NCI-H446 treated with DMSO at 0.1 percent for 48 hours (cell line): ENCODE measurements around the gene C15orf40.
"Not testable (repeated sequence)": the region's sequence is repeated elsewhere in the genome, so short reads cannot be mapped to it uniquely, and the experiment has no call there.

Source experiments
- DNase-seq: peaks from one replicate; lab custom pipeline; 2025; lab: John Stamatoyannopoulos, UW

The C15orf40 gene

DNA sequence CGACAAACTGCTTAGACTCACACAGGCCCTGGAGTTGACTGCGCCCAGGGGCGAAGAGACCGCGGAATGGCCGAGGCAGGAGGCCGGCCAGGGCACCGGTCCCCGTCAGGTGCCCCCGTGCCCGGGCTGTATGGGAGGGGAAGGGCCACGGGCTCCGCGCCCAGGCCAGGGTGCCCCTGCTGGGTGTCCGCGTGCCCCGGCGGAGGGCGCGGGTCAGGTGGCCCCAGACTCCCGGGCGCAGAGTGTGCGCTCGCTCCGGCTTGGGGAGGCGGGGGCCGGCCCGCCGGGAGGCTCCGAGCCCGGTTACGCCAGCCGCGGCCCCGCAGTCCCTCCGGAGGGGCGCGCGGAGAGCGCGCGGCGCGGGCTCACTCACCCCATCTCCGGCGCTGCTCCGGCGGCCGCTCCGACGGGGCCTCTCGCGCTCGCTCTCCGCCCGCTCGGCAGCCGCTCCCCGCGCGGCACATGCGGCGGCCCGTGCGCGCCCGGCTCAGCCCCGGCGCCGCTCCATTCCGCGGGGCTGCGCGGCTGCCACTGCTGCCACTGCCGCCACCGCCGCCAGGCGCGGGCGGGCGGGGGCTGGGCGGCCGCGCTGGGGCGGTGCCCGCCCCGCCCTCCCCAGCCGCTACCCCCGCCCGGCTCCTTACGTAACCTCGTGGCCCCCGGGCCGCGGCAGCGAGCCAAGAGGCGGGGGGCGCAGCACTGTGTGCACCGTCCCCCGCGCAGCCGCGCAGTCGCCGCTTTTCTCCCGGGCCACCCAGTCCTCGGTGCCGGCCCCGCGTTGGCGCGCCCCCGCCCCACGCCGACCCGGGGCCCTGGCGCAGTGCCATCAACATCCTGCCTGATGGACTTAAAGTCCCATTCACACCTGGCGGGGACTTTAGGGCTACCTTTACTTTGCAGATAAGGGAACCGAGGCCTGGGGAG lies 59.0 kb downstream of the C15orf40 start, which contains the start of gene HOMER2:
Gene HOMER2, minus strand, starts transcription at position 563 of the 924 bp plus-strand sequence. Its CDS starts 185 bp downstream, at position 378.
- no peak for DNase-seq

DNA sequence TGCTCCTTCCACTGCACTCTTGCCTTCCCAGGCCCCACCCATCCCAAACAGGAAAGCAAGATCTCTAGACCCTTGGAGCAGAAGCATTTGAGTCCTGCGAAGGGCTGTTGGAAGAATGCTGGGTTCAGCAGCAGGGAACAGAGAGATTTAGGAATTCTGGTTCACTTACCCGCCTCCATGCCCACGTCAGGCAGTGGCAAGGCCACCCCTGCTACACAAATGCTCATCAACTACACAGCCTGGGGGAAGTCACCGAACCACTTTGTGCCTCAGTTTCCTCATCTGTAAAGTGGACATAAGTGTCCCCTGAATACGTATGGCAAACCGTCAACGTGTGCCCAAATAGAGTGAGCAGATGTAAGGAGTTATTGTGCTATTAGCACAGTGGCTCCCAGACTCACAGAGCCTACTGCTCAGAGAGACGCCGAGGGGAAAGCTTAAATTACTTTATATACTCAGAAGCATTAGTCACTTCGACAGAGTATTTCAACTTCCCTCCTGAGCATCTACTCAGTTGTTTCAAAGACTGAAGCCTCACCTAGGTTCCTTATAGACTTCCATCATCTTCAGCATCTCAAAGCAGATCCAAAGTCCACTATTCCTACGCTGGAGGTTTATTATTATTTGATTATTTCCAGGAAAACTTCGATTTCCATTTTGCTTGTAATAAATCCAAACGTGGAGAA lies 59.8 kb downstream of the C15orf40 start:
- DNase-seq = no peak

DNA sequence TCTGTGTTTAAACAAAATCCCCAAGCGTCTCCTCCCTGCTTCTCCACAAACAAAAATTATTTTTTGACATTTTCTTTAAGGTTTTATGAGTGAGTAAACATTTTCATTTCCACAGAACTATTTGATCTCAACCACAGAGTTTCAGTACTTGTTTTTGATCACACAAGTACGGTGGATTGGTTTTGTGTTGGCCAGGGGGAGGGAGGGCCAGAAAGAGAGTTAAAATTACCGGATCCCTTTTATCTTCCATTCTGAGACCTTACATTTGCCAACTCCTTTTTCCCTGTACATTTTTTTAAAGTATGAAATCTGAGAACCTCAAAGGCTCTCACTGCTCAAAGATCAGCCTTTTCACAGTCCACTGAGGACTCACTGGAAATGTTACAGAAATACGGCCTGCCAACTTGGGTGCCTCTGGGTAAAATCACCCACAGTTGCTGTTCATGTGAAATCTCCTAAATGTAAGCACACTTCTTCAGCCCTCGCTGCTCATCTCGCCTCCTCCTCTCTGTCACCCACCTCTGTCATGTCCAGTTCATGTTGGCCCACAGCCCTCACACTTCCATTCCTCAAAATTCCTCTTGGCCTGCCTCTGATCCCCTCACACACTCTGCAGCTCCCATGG lies 60.6 kb downstream of the C15orf40 start:
- DNase-seq = no peak

DNA sequence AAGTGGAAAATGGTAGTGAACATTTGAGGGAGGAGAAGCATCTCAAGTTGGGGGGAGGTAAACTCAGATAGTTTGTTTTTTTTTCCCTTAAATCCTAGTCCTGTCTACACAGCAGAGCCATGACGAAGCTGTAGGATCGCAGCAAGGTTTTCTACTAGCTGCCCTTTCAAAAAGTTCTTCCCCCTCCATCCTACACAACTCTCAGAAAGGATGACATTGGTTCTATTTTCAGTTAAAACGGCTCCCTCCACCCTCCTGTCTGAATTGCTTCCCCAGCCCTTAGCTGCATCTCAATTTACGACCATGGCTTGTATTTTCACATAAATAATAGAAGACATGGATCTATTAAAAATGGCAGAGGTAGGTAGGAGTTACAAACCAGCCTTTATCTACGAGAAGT lies 61.1 kb downstream of the C15orf40 start:
- no peak for DNase-seq

DNA sequence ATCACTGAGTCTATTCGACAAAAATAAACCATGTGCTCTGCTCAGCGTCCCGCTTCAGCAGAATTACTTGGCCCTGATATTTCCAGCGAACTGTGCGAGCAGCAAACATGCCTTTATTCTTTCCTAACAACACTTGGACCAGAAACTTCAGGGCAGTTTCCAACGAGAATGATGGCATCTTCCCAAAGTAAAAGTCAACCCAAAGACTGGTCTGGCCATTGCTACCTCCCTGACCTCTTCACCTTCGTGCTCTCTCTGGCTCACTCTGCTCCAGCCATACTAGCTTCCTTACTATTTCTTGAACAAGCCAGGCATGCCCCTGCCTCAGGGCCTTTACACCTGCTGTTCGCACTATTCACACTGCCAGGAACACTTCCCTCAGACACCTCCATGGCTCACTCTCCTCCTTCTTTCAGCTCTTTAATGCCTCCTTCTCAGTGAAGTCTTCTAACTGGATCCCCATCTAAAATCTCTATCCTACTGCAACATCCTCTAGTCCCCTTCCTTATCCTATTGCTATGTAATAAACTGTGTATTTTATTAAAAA lies 65.2 kb downstream of the C15orf40 start:
- no peak for DNase-seq

DNA sequence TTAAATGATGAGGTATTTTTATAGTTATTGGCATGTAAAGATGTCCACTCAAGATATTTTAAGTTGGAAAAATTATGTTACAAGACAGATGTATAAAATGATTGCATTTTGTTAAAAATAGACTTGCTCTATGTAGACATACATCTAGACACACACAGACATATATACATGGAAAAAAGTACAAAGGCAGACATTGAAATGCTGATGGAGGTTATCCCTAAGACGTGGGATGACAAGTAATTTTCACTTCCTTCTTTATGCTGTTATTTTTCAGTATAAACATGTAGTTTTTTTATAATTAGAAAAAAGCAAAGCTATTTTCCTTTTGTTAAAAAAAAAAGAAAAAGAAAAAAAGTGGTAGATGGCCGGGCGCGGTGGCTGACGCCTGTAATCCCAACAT lies 66.1 kb downstream of the C15orf40 start:
- DNase-seq = no peak

DNA sequence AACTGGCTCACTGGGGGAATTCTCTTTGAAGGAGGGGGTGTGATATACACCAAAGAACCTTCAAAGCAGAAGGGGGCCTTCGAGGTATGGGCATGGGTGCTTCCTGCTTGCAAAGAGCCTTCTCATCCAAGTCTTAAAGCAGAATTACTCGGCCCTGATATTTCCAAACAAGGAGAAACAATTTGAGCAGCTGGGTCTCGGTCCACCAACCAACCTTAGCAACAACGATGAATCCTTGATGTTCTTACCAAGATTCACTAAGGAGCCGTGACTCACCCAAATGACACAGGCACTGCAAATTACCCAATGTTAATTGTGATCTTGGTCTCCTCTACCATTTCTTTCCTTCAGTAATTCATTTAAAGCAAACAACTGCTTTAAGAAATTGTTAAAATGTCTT lies 66.6 kb downstream of the C15orf40 start:
- no peak for DNase-seq

DNA sequence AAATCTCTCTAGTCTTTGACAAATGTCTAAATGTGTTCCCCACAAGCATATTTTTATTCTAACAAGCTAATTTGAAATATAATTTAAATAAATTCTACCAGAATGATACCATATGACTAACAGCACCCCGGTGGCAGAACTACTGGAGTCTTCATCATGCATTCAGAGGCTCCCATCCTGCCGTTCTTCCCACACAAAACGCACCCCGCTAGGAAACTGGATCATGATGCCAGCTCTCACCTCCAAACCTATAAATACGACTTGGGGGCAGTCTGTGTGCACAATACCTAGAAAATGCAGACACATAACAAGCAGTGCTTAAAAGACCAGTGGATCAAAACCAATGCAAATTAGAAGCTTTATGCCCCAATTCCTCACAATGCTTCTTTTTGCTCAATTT lies 67.4 kb downstream of the C15orf40 start:
- no peak for DNase-seq

DNA sequence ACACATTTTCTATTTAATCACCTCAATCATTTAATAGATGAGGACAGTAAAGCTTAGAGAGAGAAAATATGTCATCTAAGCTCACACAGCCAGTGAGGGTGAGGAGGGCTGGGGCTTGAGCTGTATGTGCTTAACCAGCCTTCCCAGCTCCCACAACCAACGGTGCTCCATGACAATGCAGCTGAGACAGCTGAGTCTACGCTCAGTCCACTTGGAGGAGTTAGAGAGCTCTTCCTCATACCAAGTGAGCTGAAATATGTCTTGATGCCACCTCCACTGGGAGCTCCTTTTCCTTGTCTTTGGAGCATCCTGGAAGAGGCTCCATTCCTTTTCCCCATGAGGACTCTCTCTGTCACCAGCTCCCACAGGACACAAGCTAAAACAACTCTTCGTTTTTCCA lies 68.3 kb downstream of the C15orf40 start:
- DNase-seq = no peak

DNA sequence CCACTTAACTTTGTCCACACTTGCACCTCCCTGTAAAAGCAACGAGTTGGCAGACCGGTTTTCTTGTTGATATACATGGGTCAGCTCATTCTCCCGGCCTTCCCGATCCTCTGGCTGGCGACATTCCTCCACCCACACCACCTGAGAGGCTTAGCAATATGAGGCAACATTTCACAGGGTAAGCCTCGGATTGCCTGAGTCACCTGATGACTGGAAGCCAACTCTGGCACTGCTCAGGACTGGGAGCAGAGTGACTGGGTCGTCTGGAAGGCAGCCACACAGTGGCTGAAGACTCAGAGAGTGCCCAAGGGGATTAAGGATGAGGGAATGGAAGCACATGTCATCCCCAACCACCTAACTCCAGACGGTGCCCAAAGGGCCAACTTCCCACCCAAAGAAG lies 68.7 kb downstream of the C15orf40 start:
- DNase-seq = no peak

DNA sequence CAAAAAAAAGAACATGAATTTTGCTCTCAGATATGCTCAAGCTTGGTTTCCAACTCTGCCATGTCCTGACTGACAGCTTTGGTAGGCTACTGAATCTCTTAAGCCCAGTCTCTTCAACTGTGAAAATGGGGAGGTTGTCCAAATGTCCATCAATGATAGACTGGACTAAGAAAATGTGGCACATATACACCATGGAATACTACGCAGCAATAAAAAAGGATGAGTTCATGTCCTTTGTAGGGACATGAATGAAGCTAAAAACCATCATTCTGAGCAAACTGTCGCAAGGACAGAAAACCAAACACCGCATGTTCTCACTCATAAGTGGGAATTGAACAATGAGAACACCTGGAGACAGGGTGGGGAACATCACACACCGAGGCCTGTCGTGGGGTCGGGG lies 71.8 kb downstream of the C15orf40 start:
- DNase-seq = not testable (repeated sequence)
